T-helper 2 cell treated with Interferon-gamma antibody and Interleukin-4, amounts not matched to agents 5 μg/mL and 100 μg/mL, for 36 hours (primary cell): ENCODE results near the gene MAFG.
A peak's percentile ranks its signal among the peaks of the same experiment; 100 is the strongest.

Experiments used
- DNase-seq: peaks from one replicate; pipeline ENCODE4 v3.0.0; 2021; ENCODE audit warnings: low spot score
- H3K27ac Mint-ChIP-seq: one replicate; pipeline ENCODE4 v1.8.0; 2021; ENCODE audit warnings: mild to moderate bottlenecking, mixed read lengths
- H3K27me3 Mint-ChIP-seq: one replicate; pipeline ENCODE4 v1.8.0; 2021; ENCODE audit warnings: low read depth, mixed read lengths
- H3K36me3 Mint-ChIP-seq: one replicate; pipeline ENCODE4 v1.8.0; 2021; ENCODE audit warnings: low read depth, mixed read lengths
- H3K4me1 Mint-ChIP-seq: one replicate; pipeline ENCODE4 v1.8.0; 2021; ENCODE audit warnings: low read depth, mixed read lengths
- H3K4me3 Mint-ChIP-seq: one replicate; pipeline ENCODE4 v1.8.0; 2022; ENCODE audit warnings: mild to moderate bottlenecking, moderate library complexity, mixed read lengths
- H3K9me3 Mint-ChIP-seq: one replicate; pipeline ENCODE4 v1.8.0; 2021; ENCODE audit warnings: mixed read lengths

MAFG gene

DNA sequence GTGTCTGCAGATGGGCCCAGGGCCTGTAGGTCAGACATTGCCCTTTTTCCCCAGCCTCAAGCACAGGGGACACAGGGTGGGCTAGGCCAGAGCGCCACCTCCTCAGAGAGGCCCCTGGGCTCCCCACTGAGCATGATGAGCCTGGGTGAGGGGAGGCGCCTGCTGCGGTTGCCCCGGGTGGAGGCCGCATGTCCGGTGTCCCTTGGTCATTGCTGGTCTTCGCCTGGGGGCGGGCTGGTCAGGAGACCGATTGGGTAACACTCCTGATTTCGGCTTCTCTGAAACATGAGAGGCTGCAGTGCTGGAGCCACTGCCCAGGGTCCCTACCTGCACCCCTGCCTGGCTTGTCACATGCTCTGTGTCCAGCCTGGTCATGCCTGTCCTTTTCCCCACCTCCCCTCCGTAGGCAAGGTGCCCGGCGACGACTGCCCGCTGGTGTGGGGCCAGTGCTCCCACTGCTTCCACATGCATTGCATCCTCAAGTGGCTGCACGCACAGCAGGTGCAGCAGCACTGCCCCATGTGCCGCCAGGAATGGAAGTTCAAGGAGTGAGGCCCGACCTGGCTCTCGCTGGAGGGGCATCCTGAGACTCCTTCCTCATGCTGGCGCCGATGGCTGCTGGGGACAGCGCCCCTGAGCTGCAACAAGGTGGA is 27.9 kb downstream of the MAFG start:
- Mint-ChIP-seq H3K27ac (no peak overlapping the region), H3K4me3 (no peak overlapping the region), H3K36me3 (peaks cover 22% of the 10 kb centered on the region), H3K27me3 (peaks cover 6% of the 10 kb centered on the region), H3K9me3 (no peaks in the 10 kb centered on the region), H3K4me1 (peaks cover 2% of the 10 kb centered on the region)
- no peak for DNase-seq

DNA sequence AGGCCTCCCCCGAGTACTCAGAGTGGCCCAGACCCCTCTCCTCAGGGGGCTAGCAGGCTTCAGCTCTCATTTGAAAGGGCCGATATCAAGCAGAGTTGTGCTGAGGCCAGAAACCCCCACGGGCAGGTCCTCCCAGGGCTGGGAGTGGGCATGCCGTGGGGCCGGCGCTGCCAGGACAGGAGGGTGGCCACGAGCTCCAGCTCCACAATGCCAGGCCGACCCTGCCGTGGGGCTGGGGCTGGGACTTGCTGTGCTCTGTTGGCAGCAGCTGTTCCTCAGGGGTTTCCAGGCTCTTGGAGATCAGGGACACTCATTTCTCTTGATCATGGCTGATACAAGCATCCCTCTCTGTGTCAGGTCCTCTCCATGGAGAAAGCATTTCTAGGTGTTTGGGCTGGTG is 28.6 kb downstream of the MAFG start:
- Mint-ChIP-seq H3K36me3 (peaks cover 22% of the 10 kb centered on the region), H3K27ac (no peak overlapping the region), H3K4me1 (peaks cover 2% of the 10 kb centered on the region), H3K4me3 (no peak overlapping the region), H3K27me3 (peaks cover 6% of the 10 kb centered on the region), H3K9me3 (no peaks in the 10 kb centered on the region)
- no peak for DNase-seq

GRCh38 chr17:81898029-81898866 is 29.3 kb downstream of the MAFG start:
- Mint-ChIP-seq H3K36me3 (peaks cover 18% of the 10 kb centered on the region), H3K9me3 (no peaks in the 10 kb centered on the region), H3K4me1 (peaks cover 2% of the 10 kb centered on the region), H3K27ac (no peak overlapping the region), H3K27me3 (peaks cover 6% of the 10 kb centered on the region), H3K4me3 (no peak overlapping the region)
- DNase-seq, result no peak

DNA sequence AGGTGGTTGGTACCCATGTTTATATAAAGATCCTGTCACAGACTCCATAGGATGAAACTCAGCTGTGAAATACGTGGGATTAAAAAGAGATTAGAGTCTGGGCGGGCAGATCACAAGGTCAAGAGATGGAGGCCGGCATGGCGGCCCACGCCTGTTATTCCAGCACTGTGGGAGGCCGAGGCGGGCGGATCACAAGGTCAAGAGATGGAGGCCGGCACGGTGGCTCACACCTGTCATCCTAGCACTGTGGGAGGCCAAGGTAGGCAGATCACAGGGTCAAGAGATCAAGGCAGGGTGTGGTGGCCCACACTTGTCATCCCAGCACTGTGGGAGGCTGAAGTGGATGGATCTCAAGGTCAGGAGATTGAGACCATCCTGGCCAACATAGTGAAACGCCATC is 32.1 kb downstream of the MAFG start:
- Mint-ChIP-seq H3K27ac (peak overlapping the region; percentile 7), H3K27me3 (no peaks in the 10 kb centered on the region), H3K4me1 (peaks cover 2% of the 10 kb centered on the region), H3K4me3 (no peak overlapping the region), H3K9me3 (no peaks in the 10 kb centered on the region), H3K36me3 (peaks cover 15% of the 10 kb centered on the region)
- DNase-seq, result no peak

DNA sequence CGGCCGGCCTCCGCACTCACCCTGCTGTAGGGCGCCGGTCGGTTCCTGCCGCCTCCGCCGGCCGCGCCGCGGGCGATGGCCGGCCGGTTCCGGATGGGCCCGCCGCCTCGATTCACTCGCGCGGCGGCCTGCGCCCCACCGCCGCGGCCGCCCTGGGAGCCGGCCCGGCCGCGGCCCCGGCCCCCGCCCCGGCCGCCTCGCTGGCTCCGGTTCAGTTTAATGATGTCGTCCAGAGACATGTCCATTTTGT is 36.3 kb downstream of the MAFG start:
- no peaks in the 10 kb centered on the region for H3K9me3 Mint-ChIP-seq
- DNase-seq, result no peak
- H3K4me1 Mint-ChIP-seq, result peaks cover 5% of the 10 kb centered on the region
- peaks cover 42% of the 10 kb centered on the region for H3K36me3 Mint-ChIP-seq
- H3K4me3 Mint-ChIP-seq, result peak overlapping the region; percentile 96
- peak overlapping the region; percentile 99 for H3K27ac Mint-ChIP-seq
- H3K27me3 Mint-ChIP-seq, result no peaks in the 10 kb centered on the region

DNA sequence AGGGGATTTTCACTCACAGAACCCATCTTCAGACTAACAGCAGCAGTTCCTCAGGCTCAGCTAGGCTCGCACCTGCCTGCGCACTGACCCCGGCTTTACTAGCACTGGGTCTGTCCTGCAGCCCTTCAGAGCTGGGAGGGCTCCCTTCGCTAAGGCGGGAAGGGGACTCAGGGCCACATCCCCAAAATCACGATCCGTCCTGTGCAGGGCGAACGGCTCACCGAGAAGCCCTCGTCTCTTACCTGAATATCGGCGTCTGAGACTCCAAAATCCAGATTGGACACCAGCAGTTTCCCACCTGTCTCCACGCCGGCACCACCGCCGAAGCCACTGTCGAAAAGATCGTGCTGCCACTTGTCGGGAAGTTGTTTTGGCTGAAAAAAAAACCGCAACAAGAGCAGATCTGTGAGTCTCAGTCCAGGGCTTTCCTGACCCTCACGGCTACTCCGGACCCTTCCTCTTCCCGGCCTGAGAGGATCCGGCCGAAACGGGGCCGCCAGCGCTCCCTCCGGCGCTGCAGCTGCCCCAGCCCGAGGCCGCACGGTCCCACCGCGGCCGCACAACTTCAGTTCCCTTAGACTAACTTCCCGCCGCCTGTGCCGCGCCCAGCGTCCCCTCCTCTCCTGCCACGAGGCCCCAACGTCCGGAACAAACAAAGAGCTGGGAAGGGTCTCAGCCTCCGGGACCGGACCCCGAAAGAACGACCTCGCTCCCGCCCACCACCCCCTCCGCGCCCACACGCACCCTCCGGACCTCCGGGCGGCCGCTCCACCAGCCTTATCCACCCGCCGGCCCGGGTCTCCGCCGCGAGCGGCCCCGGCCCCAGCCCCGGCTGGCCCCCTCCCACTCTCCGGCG is 36.9 kb downstream of the MAFG start:
- H3K27ac Mint-ChIP-seq, result peak overlapping the region; percentile 95
- no peaks in the 10 kb centered on the region for H3K9me3 Mint-ChIP-seq
- peaks cover 47% of the 10 kb centered on the region for H3K36me3 Mint-ChIP-seq
- H3K4me1 Mint-ChIP-seq, result peaks cover 5% of the 10 kb centered on the region
- H3K4me3 Mint-ChIP-seq, result peak overlapping the region; percentile 90
- no peak for DNase-seq
- no peaks in the 10 kb centered on the region for H3K27me3 Mint-ChIP-seq

DNA sequence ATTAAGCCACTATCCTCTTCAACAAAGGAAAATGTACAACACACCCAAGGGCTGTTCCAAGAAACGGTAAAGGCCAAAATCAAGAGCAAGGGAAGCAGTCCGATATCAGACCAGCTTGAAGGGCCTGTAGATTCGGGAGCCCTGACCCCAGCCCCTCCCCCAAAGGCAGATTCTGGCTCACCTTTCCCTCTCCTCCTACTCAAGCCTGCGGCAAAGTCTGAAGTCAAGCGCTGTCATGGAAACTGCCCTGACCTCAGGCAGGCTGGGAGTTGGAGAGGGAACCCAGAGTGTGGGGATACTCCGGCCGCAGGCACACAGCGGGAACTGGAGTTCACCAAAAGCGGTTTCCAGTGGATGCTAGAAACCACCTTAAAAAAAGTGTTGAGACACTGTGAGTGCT is 37.9 kb downstream of the MAFG start:
- Mint-ChIP-seq H3K9me3 (no peaks in the 10 kb centered on the region), H3K4me3 (peak overlapping the region; percentile 90), H3K36me3 (peaks cover 52% of the 10 kb centered on the region), H3K27ac (peak overlapping the region; percentile 95), H3K27me3 (no peaks in the 10 kb centered on the region), H3K4me1 (peaks cover 5% of the 10 kb centered on the region)
- no peak for DNase-seq

GRCh38 chr17:81888988-81889595 is 38.4 kb downstream of the MAFG start:
- peaks cover 55% of the 10 kb centered on the region for H3K36me3 Mint-ChIP-seq
- peak overlapping the region; percentile 68 for H3K4me3 Mint-ChIP-seq
- no peak for DNase-seq
- H3K27ac Mint-ChIP-seq, result peak overlapping the region; percentile 79
- H3K9me3 Mint-ChIP-seq, result no peaks in the 10 kb centered on the region
- H3K27me3 Mint-ChIP-seq, result no peaks in the 10 kb centered on the region
- H3K4me1 Mint-ChIP-seq, result peaks cover 5% of the 10 kb centered on the region

DNA sequence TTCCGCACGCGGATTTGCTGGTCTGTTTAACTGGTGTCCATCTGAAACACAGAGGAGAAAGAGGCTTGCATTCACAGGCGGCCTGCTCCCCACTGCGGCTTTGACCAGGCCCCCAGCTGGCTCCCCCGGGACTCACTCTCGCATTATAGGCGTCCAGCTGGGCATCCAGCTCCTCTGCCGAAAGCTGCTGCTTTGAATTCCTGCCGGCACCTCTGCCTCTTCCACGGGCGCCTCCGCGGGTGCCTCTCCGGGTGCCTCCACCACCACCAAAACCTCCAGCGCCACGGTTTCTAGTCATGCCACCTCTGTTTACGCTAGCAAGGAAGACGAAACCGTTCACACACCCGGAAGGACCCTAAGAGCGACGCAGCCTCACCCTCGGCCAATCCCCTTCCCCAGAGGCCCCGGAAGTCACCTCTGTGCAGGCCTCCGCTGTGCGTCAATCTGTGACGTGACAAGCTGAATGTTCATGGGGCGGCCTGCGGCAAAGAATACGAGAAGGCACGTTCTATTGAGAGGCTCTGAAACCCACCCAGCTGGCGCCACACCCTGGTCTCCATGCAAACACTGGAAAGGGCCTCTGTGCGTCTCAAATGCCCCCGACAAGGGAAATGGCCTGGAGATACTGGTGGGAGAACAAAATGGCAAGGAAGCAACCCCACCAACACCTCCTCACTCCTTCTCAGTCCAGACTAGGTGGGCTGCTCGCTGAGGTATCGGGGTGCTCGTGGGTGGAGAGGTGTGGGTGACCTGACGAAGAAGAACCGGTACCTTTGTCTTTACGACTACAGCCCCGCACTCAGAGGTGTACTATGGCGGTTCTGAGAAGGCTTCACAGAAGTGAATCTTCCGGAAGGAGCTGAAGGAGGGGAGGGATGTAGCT is 39.2 kb downstream of the MAFG start:
- peaks cover 56% of the 10 kb centered on the region for H3K36me3 Mint-ChIP-seq
- DNase-seq, result no peak
- H3K4me1 Mint-ChIP-seq, result peaks cover 5% of the 10 kb centered on the region
- H3K27me3 Mint-ChIP-seq, result no peaks in the 10 kb centered on the region
- H3K4me3 Mint-ChIP-seq, result peak overlapping the region; percentile 62
- no peaks in the 10 kb centered on the region for H3K9me3 Mint-ChIP-seq
- peak overlapping the region; percentile 79 for H3K27ac Mint-ChIP-seq

DNA sequence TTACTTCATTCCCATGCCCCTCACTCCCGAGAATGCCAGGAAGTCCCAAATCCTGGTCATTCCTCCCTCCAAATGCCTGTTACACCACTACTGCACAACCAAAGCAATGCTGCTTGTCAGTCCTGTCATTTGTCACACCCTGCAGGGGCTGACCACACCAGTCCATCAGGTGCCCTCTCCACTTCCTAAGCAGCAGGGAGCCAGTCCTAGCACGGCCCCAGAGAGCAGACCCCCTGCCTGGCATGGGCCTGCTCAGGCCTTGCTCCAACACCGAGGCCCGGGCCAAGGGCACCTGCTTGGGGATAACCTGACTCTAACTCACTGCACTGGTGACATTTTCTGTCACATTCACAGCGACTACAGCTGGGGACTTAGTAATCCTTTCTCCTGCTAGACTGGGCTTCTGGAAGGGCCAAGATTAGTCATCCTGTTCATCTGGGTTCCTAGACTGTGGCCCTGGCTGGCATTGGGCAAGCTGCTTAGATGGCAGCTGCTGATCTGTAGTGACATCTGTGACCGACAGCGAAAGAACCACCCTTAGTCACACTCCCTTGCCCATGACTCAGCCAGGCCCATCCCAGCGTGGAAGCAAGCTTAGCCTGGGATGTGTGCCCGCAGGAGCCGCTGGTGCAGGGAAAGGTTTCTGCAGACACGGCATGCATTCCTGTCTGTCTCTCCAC is 41.5 kb downstream of the MAFG start:
- Mint-ChIP-seq H3K27me3 (no peaks in the 10 kb centered on the region), H3K9me3 (no peaks in the 10 kb centered on the region), H3K27ac (no peak overlapping the region), H3K36me3 (peaks cover 61% of the 10 kb centered on the region), H3K4me3 (no peak overlapping the region), H3K4me1 (peaks cover 4% of the 10 kb centered on the region)
- DNase-seq, result no peak

DNA sequence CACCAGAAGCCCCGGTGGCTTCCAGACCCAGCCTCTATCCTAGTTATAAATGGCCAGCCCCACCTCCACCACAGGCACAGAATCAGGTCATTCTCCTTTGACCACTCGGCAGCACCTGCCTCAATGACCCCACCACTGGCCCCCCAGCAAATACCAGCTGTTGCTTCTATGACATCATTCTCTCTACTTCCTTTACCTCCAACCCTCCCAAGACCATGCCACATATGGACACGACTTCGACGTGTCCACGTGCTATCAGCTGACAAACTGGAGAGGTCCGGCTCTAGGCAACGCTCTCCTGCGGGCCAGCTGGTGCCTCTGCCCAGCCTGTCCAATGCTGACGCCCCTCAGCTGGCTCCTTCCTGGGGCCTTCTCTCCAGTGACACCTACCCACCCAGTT is 42.1 kb downstream of the MAFG start:
- Mint-ChIP-seq H3K9me3 (no peaks in the 10 kb centered on the region), H3K36me3 (peaks cover 59% of the 10 kb centered on the region), H3K4me1 (peaks cover 4% of the 10 kb centered on the region), H3K27me3 (no peaks in the 10 kb centered on the region), H3K4me3 (no peak overlapping the region), H3K27ac (no peak overlapping the region)
- DNase-seq, result no peak

- no peak overlapping the region for H3K27ac Mint-ChIP-seq
- peaks cover 4% of the 10 kb centered on the region for H3K4me1 Mint-ChIP-seq
- no peak overlapping the region for H3K4me3 Mint-ChIP-seq
- H3K36me3 Mint-ChIP-seq, result peaks cover 54% of the 10 kb centered on the region
- H3K9me3 Mint-ChIP-seq, result no peaks in the 10 kb centered on the region
- no peak for DNase-seq
- no peaks in the 10 kb centered on the region for H3K27me3 Mint-ChIP-seq
These were observed 42.6 kb downstream of the MAFG start for GRCh38 chr17:81884968-81885367.

DNA sequence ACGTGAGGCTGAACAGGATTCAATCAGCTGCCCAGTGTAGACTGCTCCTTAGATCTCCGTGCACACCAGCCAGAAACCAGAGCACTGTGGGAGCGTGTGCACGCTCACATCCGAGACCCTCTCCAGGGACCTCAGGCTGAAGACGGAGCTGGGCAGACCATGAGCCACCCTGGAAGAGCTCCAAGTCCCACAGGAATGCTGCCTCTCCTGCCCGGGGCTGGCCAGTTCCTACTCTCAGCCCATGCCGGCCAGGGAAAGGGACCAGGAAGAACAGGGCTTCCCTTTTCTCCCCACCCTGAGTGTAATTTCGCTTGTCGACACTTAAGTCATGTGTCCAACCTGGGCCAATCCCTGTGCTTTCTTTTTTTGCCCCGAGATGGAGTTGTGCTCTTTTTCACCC is 43.0 kb downstream of the MAFG start:
- DNase-seq, result no peak
- H3K27ac Mint-ChIP-seq, result no peak overlapping the region
- no peaks in the 10 kb centered on the region for H3K27me3 Mint-ChIP-seq
- H3K4me3 Mint-ChIP-seq, result no peak overlapping the region
- no peaks in the 10 kb centered on the region for H3K9me3 Mint-ChIP-seq
- peaks cover 56% of the 10 kb centered on the region for H3K36me3 Mint-ChIP-seq
- H3K4me1 Mint-ChIP-seq, result peaks cover 4% of the 10 kb centered on the region
